NCI-H1694 (cell line): ENCODE data around the gene GRM3.

Experiments
- DNase-seq: peaks from one replicate; lab custom pipeline; 2025; lab: John Stamatoyannopoulos, UW

The GRM3 gene

DNA sequence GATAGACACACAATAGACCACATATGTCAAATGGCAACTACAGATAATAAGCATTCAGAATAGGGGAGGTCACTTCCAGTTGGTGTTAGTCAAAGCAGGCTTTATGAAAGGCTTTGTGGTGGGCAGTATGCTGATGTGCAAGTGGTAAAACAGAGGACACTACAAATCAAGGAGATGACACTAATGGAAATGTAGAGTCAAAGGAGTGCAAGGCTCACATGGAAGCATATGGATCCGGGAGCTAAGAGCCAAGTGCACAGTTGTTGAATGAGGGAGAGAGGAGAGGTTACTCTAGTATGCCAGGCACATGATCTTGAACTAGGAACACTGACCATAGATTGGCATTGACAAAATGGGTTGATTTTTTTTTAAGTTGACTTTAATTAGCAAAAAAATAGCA lies 62.7 kb downstream of the GRM3 start:
- no peak for DNase-seq

DNA sequence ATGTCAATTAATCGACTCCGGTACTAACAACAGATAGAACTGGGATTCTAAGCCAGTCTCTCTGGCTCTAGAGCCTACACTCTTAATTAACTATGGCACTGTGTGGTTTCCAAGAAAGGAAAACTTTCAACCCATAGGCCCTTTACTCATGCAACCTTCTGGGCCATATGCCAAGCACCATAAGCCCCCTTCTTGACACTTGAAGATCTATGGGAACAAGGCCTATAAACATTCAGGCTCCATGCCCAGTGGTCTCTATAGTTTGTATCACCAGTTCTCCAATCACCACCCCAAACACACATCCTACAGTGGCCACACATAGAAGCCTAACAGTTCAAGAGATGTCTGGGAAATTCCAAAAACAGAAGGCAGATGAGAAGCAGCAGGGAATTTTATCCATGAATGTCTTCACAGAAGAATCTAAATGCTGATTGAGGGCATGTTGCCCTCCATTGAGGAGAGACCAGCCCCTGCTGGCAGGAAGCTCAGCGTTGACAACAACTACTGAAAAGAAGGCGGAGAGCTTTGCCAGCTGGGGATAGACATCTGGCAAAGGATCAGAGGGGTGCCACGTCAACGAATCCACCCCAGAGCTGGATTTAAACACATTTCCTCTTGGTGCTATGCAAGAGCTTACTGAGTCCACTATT lies 64.4 kb downstream of the GRM3 start:
- DNase-seq: no peak

DNA sequence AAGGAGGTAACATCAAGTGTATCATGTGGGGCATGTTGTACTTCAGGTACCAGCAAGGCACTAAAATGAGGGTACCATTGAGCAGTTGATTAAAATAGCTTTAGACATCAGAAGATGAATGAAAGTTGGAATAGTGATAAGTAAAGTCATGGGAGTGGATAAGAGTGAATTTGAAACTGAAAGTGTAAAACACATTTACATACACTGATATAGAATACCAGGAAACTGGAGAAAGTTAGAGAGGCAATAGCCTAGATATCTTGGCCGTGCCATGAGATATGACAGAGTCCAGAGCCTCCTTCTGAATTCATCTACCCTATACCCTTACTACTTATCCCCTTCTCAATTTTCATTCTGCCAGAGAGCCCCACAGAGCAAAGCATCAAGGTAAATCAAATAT lies 76.6 kb downstream of the GRM3 start:
- DNase-seq: no peak

DNA sequence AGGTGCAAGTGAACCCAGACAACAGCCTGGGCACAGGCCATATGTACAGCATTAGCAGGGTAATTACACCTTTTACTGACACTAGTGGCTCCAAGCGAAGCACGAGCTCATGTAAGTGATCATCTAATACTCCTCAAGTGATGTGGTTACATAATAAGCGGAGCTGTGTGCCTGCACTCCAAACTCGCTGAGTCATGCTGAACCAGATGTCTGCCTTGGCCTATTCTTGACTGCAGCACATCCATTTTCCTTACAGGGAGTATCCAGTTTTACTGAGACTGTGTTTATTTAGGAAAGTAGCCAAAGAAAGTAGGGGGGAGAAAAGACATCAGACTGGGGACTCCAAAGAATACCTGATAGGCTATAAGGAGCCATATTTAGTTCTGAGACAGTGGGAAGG lies 90.1 kb downstream of the GRM3 start:
- no peak for DNase-seq

DNA sequence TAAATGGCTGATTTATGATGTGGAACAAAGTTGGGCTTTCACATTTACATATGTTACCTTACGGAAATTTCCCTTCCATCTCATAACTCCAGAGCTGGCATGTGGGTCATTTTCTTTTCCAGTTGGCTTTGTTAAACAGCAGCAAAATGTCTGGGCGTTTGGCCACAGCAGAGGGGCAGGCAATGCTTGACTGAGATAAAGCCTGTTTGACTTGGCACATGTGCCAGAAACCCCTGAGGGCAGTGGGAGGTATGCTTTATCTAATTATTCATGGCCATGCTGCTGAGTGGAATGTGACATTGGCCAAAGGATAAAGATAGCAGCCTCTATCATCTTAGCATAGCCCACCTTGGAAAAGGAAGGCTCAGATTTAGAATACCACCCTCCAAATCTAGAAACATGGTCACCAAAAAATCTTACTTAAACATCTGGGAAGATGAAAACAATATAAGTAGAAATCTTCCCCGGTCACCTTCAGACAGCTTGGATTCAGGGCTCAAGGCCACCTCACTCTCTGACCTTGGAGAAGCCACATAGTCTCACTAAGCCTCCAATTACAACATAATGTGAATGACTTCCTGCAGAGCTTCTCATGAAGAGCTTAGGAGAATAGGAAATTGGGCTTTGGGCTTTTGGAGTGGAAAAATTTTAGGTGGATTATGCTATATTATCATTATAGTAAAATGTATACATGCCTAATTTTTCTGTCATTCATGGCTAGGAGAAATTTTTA lies 101.5 kb downstream of the GRM3 start:
- no peak for DNase-seq

DNA sequence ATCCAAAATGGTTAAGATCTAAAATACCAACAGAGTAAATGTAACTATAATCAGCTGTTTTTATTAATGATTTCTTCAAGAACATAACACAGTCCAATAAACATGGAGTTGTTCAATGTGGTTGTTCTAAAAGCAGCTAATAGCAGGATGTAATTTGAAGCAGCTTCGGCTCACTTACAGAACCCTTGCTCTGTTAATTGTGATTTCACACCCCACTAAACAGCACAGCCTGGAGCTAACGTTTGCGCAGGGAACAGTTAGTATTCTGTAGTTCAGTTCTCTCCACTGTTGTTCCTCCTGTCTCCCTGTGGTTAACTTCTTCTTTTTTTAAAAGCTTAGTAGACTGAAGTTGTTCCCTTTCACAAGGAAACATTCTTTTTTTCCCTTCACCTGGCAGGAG lies 104.0 kb downstream of the GRM3 start:
- no peak for DNase-seq

DNA sequence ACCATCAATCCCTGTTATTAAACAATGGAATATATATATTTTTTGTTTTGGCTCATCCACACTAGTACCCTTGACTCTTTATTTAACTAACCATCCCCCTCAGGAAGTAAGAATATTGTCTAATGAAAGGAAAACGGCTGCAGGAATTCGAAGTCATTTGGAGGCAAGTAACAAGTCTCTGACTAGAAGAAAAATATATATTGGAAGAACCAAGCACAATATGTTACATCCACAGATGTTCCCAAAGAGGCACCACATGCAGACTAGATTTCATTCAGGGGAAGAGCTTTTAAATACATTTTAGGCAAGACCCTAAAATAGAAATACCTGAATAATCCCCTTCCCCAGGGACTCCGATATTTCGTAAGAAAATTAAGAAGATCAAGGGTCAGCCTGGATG lies 104.5 kb downstream of the GRM3 start:
- no peak for DNase-seq

DNA sequence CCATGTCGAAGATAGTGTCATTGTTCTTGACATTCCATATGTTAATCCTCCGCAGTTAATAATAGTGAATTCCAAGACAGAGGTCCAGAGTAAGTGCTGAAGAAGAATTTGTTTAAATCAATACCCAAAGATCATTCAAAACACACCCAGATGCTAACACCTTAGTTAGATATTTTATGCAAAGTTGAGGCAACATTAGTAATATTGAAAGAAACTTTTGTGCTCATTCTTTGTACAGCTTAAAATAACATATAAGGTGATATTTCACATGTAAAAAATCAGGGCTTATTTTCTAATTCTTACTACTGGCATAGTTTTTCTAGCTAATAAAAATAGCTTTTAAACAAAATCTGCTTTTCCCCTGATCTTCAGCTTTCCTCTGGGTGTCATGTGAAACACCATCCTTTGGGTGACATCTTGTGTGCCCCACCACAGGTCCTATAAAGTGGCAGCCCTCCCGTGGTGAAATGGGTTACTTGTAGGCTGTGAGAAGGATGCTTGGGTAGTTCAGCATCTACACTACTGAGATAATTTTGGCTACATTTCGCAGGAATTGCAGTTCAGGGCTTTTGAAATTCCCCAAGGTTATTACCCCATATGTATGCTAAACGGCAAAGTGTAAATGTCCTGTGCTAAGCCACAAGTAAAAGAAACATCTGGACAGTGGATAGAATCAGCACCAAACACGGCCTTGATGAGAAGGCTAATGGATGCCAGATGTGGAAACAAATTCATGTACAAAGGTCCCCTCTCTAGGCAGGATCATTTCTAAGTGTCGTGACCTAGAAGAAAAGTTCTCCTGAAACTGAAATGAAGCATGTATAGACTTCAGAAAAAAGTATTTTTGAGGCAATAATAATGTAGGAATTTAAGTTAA lies 105.4 kb downstream of the GRM3 start:
- no peak for DNase-seq

DNA sequence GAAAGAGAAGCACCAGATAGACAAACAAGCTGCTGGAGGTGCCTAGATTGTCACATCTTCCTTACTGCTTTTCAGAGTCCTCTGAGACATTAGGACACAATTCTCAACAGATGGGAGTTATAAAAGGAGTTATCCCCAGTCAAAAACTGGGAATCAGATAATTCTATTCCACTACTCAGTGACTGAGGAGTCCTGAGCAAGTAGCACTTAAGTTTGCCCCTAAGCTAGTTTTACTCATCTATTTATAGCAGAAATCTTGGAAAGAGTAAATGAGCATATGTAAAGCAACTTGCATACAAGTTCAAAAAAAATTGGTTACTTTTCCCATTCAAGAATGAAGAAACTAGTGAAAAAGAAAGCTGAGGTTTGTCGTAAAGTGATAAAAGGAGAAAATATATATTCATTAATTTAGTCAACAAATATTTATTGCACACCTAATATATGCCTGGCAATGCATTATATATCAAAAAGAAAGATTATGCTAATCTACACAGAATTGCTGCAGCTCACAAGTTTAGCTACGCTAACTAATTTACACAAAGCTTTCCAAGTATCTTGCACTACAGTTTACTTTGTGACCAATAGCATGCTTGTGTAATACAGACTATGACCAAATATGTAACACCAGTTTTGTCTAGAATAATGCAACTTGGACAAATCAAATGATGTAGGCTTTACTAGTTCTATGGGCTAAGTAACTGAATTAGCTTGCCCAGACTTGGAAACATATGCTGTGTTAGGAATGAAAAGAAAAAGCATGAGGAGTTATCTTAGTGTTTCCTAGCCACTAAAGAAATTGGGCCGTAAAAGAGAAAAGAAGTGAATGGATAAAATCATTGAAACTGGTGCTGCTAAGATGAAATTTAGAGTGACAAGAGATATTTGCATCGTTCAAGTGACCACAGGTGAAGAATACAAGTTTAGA lies 106.3 kb downstream of the GRM3 start:
- DNase-seq: no peak

DNA sequence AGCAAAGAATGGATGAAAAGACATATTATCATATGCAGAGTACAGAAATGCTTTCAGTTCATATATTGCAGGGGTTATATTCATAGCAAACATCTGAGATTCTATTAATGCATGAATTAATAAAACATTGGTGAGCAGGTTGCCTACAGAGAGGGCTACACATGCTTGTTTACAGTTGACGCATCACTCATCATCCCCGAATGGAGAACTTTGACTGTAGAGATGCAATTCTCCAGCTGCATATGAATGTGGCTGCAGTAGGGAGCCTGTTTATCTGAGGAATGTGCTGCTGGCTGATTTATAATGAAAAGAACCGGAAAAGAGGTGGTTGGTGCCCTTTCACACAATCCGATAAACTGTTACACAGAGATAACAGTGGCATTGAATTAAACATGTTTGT lies 116.5 kb downstream of the GRM3 start:
- DNase-seq: no peak

DNA sequence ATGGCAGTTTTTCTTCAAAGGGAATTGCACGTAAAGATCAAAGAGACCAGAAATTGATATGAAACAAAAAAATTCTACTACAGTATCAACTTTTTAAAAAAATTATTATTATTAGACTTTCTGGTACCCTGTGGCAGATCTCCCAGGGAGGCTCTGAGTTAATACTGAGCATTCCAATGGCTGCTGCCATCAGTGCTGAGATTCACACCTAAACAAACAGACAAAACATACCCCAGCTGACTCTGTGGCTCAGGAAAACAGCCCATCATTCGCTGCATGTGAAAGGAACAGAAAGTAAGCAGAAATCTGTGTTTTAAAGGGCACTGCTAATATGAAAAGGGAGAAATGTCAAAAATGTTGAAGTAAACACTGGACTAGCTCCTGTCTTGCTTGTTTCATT lies 118.4 kb downstream of the GRM3 start:
- DNase-seq: no peak

DNA sequence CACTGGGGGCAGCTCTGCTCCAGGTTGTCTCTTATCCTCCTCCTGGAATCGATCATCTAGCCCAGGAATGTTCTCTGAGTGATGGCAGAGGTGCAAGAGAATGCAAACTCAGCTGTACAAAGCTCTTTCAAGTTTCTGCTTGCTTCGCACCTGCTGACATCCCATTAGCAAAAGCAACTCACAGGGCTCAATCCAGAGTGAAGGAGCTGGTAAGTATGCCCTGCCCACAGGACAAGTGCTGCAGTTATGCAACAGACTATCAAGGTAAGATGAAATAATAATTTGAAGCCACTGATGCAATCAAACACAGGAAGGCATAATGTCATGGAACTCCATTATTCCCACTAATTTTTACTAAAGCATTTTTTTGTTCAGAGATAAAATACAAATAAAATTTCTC lies 122.2 kb downstream of the GRM3 start:
- DNase-seq: no peak

DNA sequence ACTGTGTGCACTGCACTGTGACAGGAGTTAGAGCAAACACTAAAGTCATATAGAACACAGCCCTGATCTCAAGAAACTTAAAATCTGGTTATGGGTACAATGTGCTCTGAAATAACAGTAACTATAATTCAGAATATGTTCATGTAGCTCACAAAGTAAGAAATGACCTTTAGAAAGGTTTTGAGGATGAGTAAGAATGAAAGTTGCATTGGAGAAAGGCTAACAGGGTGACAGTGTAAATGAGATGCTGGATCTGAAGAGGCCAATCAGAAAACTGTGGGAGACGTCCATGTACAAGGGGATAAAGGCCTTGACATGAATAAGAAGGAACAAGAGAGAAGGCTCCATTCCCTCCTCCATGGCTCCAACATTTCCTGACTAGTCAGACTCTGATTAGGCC lies 124.7 kb downstream of the GRM3 start:
- DNase-seq: no peak

DNA sequence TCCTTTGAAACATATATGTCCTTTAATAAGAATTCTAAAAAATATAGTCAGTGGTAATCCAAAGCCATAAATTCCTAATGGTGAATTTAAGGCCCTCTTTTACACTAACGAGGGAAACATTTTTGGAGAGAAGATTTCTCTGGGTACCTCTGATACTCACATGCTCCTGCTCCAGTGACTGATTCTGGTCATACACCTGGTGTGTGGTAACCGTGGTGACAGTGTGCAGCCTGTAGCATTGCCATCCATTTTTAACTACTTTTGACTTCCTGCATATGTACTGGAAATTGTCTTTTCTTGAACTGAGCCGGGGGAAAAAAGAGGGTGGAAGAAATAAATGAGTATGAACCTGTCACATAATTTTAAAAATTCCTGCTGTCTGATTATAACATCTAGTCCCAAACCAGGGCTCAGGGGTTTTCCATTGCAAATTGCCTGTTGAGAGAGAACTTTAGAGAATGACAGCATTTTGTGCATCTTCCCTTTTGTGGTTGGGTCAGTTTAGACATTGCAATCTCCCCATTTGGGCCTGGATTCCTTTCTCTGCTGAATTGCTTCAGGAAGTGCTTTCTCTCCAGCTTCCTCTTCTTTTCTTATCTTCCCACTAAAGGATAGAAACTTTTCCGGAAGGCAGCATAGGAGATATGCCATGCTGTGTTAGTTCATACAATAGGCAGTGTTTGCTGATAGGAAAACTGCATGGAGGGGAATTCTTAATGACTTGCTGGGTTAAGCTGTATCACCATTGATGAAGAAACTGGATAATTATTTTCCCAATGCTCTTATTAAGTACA lies 125.5 kb downstream of the GRM3 start:
- no peak for DNase-seq

DNA sequence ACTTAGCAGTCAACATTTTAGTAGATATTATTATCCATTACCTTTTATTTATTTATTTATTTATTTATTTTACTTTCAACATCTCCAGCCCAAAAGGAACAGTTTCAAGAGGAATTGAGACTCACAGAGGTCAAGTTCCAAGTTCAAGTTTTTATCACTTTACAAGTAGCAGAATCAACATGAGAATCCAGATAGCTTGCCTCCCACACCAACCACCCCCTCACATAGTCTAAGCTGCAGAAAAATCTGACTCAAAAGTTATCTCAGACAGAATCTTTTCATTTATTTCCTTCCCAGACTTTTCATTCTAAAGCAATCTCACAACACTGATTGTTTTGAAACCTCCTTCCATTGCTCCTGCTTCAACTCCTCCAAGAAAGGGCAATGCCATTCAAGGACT lies 129.6 kb downstream of the GRM3 start:
- no peak for DNase-seq

DNA sequence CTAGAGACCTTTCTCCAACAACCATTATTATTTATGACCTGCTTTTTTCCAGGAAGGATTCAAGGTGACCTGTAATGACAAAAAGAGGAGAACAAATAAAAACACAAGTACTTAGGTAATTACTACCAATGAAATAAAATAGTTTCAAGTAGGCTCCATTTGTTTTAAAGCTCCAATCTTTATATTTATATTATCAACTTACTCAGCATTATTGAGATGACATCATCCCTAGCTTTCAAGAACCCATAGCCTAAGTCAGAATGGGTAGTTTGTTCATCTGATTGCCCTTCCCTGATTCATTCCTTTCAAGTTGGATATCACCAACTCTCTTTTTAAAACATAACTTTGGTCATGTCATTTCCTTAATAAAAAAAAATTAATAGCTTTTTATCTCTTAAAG lies 131.5 kb downstream of the GRM3 start:
- DNase-seq: no peak

DNA sequence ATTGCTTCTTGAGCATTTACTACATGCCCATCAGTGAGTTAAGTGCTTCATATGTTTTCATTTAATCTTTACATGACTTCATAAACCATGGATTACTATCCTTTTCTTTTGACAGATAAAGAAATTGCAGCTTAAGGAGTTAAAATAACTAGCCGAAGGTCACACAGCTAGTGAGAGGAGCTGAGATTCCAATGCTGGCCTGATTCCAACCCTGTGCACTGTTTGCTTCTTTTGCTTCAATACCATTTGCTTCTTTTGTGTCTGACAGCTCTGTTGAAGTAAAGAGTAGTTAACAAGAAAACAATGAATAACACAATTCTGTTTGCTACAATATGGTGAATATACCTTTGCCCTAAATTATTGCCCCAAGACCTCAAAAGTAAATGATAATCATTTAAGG lies 132.4 kb downstream of the GRM3 start:
- no peak for DNase-seq

DNA sequence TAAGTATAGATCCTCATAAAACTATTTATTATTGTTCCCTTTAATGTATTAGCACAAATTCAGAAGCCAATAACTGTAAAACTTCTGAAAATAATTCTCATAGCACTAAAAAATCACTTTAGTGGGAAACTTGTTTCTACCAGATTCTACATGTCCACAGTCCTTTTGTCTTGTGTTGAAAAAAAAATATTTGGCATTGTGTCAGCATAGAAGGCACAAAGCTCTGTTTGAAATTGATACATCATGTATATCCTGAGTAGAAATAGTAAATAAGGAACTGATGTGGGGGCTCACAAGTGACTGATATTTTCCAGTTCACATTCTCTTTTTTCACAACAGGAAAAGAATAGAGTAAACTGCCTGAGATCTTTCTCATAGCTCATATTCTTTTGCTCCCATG lies 134.6 kb downstream of the GRM3 start:
- no peak for DNase-seq

DNA sequence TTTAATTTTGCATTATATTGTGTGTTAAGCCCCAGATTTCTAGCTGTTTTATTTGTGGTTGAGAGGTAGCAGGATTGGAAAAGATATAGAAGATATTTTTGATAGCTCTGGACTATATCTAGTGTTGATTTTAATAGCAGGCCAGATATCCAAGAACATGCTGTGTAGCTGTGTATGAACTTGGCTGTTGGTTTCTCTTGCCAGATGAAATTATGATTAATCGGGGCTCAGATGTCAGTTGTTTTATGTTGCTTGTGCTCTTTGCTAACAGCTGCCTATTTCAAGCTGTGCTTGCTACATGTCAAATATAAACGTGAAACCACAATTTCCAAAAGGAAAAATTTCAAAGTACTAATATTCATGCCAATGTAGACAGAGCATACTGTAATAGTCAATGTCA lies 141.1 kb downstream of the GRM3 start:
- no peak for DNase-seq

DNA sequence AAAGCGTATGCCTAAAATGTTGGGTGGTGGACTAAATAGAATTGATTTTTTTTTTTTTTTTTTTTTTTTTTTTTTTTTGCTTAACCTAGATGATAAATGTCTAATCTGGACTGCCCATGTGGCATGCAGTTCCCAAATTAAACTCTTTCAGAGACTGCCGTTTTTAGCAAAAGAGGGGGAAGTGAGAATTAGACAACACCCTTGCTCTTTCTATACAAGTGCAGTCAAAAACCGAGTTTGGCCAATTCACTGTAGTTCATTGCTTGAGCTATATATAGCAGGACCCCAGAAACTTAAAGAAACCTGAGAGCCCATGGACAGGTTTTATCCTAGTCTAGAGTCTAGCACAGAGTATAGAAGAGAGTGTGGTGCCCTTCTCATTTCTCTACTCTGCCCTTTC lies 141.9 kb downstream of the GRM3 start:
- no peak for DNase-seq

DNA sequence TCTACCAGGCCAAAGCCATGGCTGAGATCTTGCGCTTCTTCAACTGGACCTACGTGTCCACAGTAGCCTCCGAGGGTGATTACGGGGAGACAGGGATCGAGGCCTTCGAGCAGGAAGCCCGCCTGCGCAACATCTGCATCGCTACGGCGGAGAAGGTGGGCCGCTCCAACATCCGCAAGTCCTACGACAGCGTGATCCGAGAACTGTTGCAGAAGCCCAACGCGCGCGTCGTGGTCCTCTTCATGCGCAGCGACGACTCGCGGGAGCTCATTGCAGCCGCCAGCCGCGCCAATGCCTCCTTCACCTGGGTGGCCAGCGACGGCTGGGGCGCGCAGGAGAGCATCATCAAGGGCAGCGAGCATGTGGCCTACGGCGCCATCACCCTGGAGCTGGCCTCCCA lies 142.7 kb downstream of the GRM3 start:
- DNase-seq: no peak
